HepG2 (cell line): ENCODE measurements around the gene PTH. TPM values are rescaled to one million over a fixed set of nuclear protein-coding genes. Genes with fewer than 3 reads are reported as not detected.

ENCODE experiments used
- BCL6 ChIP-seq: IDR thresholded peaks from 2 replicates; pipeline ENCODE4 v1.6.1; 2016; ENCODE audit warnings: missing genetic modification reagents, missing compliant biosample characterization
- CBX5 ChIP-seq: sonication (generic); formaldehyde crosslinking; IDR thresholded peaks from 2 replicates; pipeline ENCODE4 v1.4.0; 2020; ENCODE audit warnings: missing genetic modification reagents, borderline replicate concordance
- ISL2 ChIP-seq: sonication (generic); formaldehyde crosslinking; IDR thresholded peaks from 2 replicates; pipeline ENCODE4 v1.5.0; 2020; ENCODE audit warnings: missing genetic modification reagents
- ISX ChIP-seq: sonication (generic); formaldehyde crosslinking; conservative IDR thresholded peaks from 2 replicates; pipeline ENCODE4 v1.5.0; 2020; ENCODE audit warnings: missing genetic modification reagents
- KAT2B ChIP-seq: fragments of 150-350 bp; IDR thresholded peaks from 2 replicates; pipeline ENCODE4 v1.6.1; 2014; ENCODE audit warnings: low read depth, low read length, borderline replicate concordance
- PCBP1 ChIP-seq: fragments of 200-400 bp; formaldehyde crosslinking; IDR thresholded peaks from 2 replicates; pipeline ENCODE4 v1.6.1; 2017; ENCODE audit warnings: mild to moderate bottlenecking, low read depth, low read length, borderline replicate concordance
- PHF20 ChIP-seq: sonication (generic); formaldehyde crosslinking; IDR thresholded peaks from 2 replicates; pipeline ENCODE4 v1.5.0; 2020; ENCODE audit warnings: mild to moderate bottlenecking, missing genetic modification reagents
- PRDM15 ChIP-seq: sonication (generic); formaldehyde crosslinking; IDR thresholded peaks from 2 replicates; pipeline ENCODE4 v1.4.0; 2020; ENCODE audit warnings: missing genetic modification reagents
- RBM22 ChIP-seq: fragments of 200-400 bp; formaldehyde crosslinking; optimal IDR thresholded peaks from 2 replicates; pipeline ENCODE3; 2017; ENCODE audit warnings: mild to moderate bottlenecking, low read length, moderate library complexity
- SRY ChIP-seq: sonication (generic); formaldehyde crosslinking; IDR thresholded peaks from 2 replicates; pipeline ENCODE4 v1.8.0; 2022; ENCODE audit warnings: mild to moderate bottlenecking, missing genetic modification reagents
- ZNF329 ChIP-seq: sonication (generic); formaldehyde crosslinking; IDR thresholded peaks from 2 replicates; pipeline ENCODE4 v1.9.0; 2021; ENCODE audit warnings: low read depth, mild to moderate bottlenecking, missing genetic modification reagents
- ZNF512B ChIP-seq: sonication (generic); formaldehyde crosslinking; IDR thresholded peaks from 2 replicates; pipeline ENCODE4 v1.5.1; 2020; ENCODE audit warnings: missing genetic modification reagents, mild to moderate bottlenecking, borderline replicate concordance
- ZNF749 ChIP-seq: sonication (generic); formaldehyde crosslinking; IDR thresholded peaks from 2 replicates; pipeline ENCODE4 v1.8.0; 2022; ENCODE audit warnings: mild to moderate bottlenecking, missing genetic modification reagents, moderate library complexity, borderline replicate concordance
- ZNF782 ChIP-seq: sonication (generic); formaldehyde crosslinking; IDR thresholded peaks from 2 replicates; pipeline ENCODE4 v1.4.0; 2020; ENCODE audit warnings: missing genetic modification reagents, mild to moderate bottlenecking, borderline replicate concordance
- ZNF878 ChIP-seq: sonication (generic); formaldehyde crosslinking; IDR thresholded peaks from 2 replicates; pipeline ENCODE4 v1.8.1; 2023; ENCODE audit warnings: mild to moderate bottlenecking, missing genetic modification reagents, moderate library complexity
- polyA plus RNA-seq, 8 experiments: library from polyadenylated mRNA; depleted of rRNA in 3 of 8; stranded (reverse) in 7 of 8; unstranded in 1 of 8; fragments of >200 nt; fragmentation: Illumina TruSeq in 4 of 8; extraction: Trizol in 4 of 8; gene quantifications; 2 replicates each; pipeline versions ENCODE4 v1.2.1 to v1.2.3, GENCODE V29; 2011 to 2016; ENCODE audit warnings: low read depth in 4 of 8, missing spikeins in 1 of 8, mixed read lengths in 1 of 8; ENCODE audit not compliant: insufficient read depth in 1 of 8
- total RNA-seq, 5 experiments: library from RNA; depleted of rRNA; stranded (reverse); fragments of >200 nt; fragmentation: Illumina TruSeq; extraction: Trizol; gene quantifications; 2 replicates each; pipeline ENCODE4 v1.2.3, GENCODE V29; 2016; ENCODE audit warnings: low read depth in 1 of 5
- TF ChIP-seq, protein P1 (sequence below): sonication (generic); formaldehyde crosslinking; IDR thresholded peaks from 2 replicates; pipeline ENCODE4 v1.4.0; 2020; ENCODE audit warnings: missing genetic modification reagents
- TF ChIP-seq, protein P2 (sequence below): IDR thresholded peaks from 2 replicates; pipeline ENCODE4 v1.6.1; 2016; ENCODE audit warnings: mild to moderate bottlenecking

The PTH gene
- total and polyA plus RNA-seq, 2 of the 13 experiments (the other 11 are each of a cell fraction or from before 2014, with no cell fraction given) = not detected

- TF ChIP-seq ZNF512B (CRISPR knock-in tag) = 0 out of 2 replicates have a peak, but pooled peaks have one; percentile 47
- no peak for TF ChIP-seq ZNF782 (CRISPR knock-in tag)
- TF ChIP-seq ISX (CRISPR knock-in tag) = no peak
- peak; percentile 41; the same call in 1 of the 2 replicates for TF ChIP-seq BCL6 (CRISPR knock-in tag)
- 0 out of 2 replicates have a peak, but pooled peaks have one; percentile 86 for TF ChIP-seq PCBP1
- peak; percentile 76 for TF ChIP-seq PHF20 (CRISPR knock-in tag)
- peak; percentile 38 for TF ChIP-seq RBM22
- 0 out of 2 replicates have a peak, but pooled peaks have one; percentile 8 for TF ChIP-seq ISL2 (CRISPR knock-in tag)
- no peak for TF ChIP-seq PRDM15 (CRISPR knock-in tag)
- TF ChIP-seq SRY (CRISPR knock-in tag) = peak; percentile 78; the same call in 1 of the 2 replicates
- TF ChIP-seq ZNF749 = 0 out of 2 replicates have a peak, but pooled peaks have one; percentile 16
- TF ChIP-seq CBX5 = peak; percentile 75; the same call in 1 of the 2 replicates
- TF ChIP-seq ZNF878 (CRISPR knock-in tag) = peak; percentile 41
- TF ChIP-seq KAT2B = no peak
- no peak for TF ChIP-seq ZNF329 (CRISPR knock-in tag)
- TF ChIP-seq, protein P1, sequence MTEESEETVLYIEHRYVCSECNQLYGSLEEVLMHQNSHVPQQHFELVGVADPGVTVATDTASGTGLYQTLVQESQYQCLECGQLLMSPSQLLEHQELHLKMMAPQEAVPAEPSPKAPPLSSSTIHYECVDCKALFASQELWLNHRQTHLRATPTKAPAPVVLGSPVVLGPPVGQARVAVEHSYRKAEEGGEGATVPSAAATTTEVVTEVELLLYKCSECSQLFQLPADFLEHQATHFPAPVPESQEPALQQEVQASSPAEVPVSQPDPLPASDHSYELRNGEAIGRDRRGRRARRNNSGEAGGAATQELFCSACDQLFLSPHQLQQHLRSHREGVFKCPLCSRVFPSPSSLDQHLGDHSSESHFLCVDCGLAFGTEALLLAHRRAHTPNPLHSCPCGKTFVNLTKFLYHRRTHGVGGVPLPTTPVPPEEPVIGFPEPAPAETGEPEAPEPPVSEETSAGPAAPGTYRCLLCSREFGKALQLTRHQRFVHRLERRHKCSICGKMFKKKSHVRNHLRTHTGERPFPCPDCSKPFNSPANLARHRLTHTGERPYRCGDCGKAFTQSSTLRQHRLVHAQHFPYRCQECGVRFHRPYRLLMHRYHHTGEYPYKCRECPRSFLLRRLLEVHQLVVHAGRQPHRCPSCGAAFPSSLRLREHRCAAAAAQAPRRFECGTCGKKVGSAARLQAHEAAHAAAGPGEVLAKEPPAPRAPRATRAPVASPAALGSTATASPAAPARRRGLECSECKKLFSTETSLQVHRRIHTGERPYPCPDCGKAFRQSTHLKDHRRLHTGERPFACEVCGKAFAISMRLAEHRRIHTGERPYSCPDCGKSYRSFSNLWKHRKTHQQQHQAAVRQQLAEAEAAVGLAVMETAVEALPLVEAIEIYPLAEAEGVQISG = peak; percentile 60; the same call in 1 of the 2 replicates
- TF ChIP-seq, protein P2, sequence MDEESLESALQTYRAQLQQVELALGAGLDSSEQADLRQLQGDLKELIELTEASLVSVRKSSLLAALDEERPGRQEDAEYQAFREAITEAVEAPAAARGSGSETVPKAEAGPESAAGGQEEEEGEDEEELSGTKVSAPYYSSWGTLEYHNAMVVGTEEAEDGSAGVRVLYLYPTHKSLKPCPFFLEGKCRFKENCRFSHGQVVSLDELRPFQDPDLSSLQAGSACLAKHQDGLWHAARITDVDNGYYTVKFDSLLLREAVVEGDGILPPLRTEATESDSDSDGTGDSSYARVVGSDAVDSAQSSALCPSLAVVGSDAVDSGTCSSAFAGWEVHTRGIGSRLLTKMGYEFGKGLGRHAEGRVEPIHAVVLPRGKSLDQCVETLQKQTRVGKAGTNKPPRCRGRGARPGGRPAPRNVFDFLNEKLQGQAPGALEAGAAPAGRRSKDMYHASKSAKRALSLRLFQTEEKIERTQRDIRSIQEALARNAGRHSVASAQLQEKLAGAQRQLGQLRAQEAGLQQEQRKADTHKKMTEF = peak; percentile 91; the same call in 1 of the 2 replicates
Observed at GRCh38 chr11:13462901-13463778, 32.7 kb downstream of the PTH start, which contains the start of gene BTBD10 (continued).
